ENCODE results near the gene PEAK1. TPM values are rescaled to one million over a fixed set of nuclear protein-coding genes. Genes with fewer than 3 reads are reported as not detected.
A peak's percentile ranks its signal among the peaks of the same experiment; 100 is the strongest.

PEAK1 gene
- total and polyA plus RNA-seq, 2 experiments from 2014 or later, result 7.8 to 34.1 TPM

GRCh38 chr15:77311618-77312398, 108.1 kb downstream of the PEAK1 start:
- Histone ChIP-seq H3K36me3 (ENCODE audit: insufficient read depth) (no peaks in the 10 kb centered on the region; the same call in 1 of the 2 replicates), H3K4me2 (no peak overlapping the region), H3K27ac (ENCODE audit: low read depth) (no peak overlapping the region), H3K4me1 (ENCODE audit: insufficient read depth) (peaks cover 9% of the 10 kb centered on the region), H3K27me3 (ENCODE audit: insufficient read depth) (no peaks in the 10 kb centered on the region), H3K9me2 (ENCODE audit: insufficient read depth) (no peaks in the 10 kb centered on the region), H2AFZ (no peak overlapping the region), H3K4me3 (no peak overlapping the region), H3K79me2 (replicated peaks; ENCODE audit: insufficient read depth) (no peaks in the 10 kb centered on the region), H3F3A (replicated peaks; ENCODE audit: low read depth) (no peaks in the 10 kb centered on the region), H4K20me1 (replicated peaks; ENCODE audit: insufficient read depth) (no peaks in the 10 kb centered on the region)
- peaks cover 1% of the 10 kb centered on the region for H3K27me3 Mint-ChIP-seq (ENCODE audit: insufficient read depth, low read depth, poor library complexity)
- H3K4me1 Mint-ChIP-seq, result peaks cover 18% of the 10 kb centered on the region; the same call in 2 of the 3 replicates
- H3K4me3 Mint-ChIP-seq, result no peak overlapping the region
- H3K27ac Mint-ChIP-seq, result no peak overlapping the region
- TF ChIP-seq ETS1 (IDR thresholded peaks at IDR 0.05), result no peak
- no peak for TF ChIP-seq REST (IDR thresholded peaks at IDR 0.05; ENCODE audit: unreplicated experiment)
- TF ChIP-seq POLR2AphosphoS5 (IDR thresholded peaks at IDR 0.05; ENCODE audit: low read depth), result no peak
- TF ChIP-seq NANOG (IDR thresholded peaks at IDR 0.05; ENCODE audit: borderline replicate concordance), result no peak
- TF ChIP-seq CTCF (conservative IDR thresholded peaks at IDR 0.05; ENCODE audit: low read depth in 2 of 2), result peak in 1 of 2 experiments; percentile 36; a peak in 2 of 4 replicates
- TF ChIP-seq EZH2 (IDR thresholded peaks at IDR 0.05; ENCODE audit: low read depth, unreplicated experiment), result no peak
- DNase-seq (ENCODE audit: low spot score) (no peak), ATAC-seq (no peak)
- no peaks in the 10 kb centered on the region for H3K9me3 Mint-ChIP-seq
- no peaks in the 10 kb centered on the region for H3K36me3 Mint-ChIP-seq (ENCODE audit: low read depth)

DNA sequence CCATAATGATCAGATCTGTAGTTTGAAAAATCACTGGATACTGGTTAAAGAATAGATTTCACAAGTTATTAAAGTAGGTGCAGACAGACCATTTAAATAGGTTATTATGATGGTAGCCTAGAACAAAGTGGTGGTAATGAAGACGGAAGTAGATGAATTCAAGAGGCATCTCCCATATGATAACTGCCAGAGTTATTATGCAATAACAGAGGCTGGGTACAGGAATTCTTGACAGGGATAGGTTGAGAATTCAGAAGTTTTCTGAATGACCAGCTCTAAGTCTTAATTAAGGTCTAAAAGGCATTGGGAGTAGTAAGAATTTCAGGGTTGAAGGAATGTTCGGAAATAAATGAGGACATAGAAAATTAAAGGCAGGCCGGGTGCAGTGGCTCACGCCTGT, 108.9 kb downstream of the PEAK1 start:
- H3K9me2 ChIP-seq (ENCODE audit: insufficient read depth), result no peaks in the 10 kb centered on the region
- DNase-seq (ENCODE audit: low spot score) (no peak), ATAC-seq (no peak)
- peaks cover 17% of the 10 kb centered on the region for H3K4me1 ChIP-seq (ENCODE audit: insufficient read depth)
- no peak overlapping the region for H2AFZ ChIP-seq
- no peaks in the 10 kb centered on the region; the same call in 1 of the 2 replicates for H3K36me3 ChIP-seq (ENCODE audit: insufficient read depth)
- H4K20me1 ChIP-seq (replicated peaks; ENCODE audit: insufficient read depth), result no peaks in the 10 kb centered on the region
- Mint-ChIP-seq H3K4me3 (no peak overlapping the region), H3K27ac (no peak overlapping the region), H3K4me1 (peaks cover 24% of the 10 kb centered on the region; the same call in 2 of the 3 replicates), H3K27me3 (ENCODE audit: insufficient read depth, low read depth, poor library complexity) (peaks cover 1% of the 10 kb centered on the region), H3K36me3 (ENCODE audit: low read depth) (no peaks in the 10 kb centered on the region), H3K9me3 (no peaks in the 10 kb centered on the region)
- H3K27ac ChIP-seq (ENCODE audit: low read depth), result no peak overlapping the region
- H3K4me2 ChIP-seq, result no peak overlapping the region
- no peaks in the 10 kb centered on the region for H3K27me3 ChIP-seq (ENCODE audit: insufficient read depth)
- H3K4me3 ChIP-seq, result no peak overlapping the region
- H3F3A ChIP-seq (replicated peaks; ENCODE audit: low read depth), result no peaks in the 10 kb centered on the region
- no peaks in the 10 kb centered on the region for H3K79me2 ChIP-seq (replicated peaks; ENCODE audit: insufficient read depth)
- TF ChIP-seq POLR2AphosphoS5 (IDR thresholded peaks at IDR 0.05; ENCODE audit: low read depth) (no peak), CTCF (conservative IDR thresholded peaks at IDR 0.05; ENCODE audit: low read depth in 2 of 2) (no peak), NANOG (IDR thresholded peaks at IDR 0.05; ENCODE audit: borderline replicate concordance) (no peak), ZNF331 (CRISPR knock-in tag; IDR thresholded peaks at IDR 0.05; ENCODE audit: low read depth) (no peak)
